Hair follicular keratinocyte (primary cell): ENCODE results near the gene OR4K14. TPM values are rescaled to one million over a fixed set of nuclear protein-coding genes. Genes with fewer than 3 reads are reported as not detected.

Source experiments
- total RNA-seq: library from RNA; depleted of rRNA; stranded (reverse); fragments of >200 nt; gene quantifications from 2 replicates; pipeline ENCODE4 v1.2.3, GENCODE V29; 2015

The OR4K14 gene, protein sequence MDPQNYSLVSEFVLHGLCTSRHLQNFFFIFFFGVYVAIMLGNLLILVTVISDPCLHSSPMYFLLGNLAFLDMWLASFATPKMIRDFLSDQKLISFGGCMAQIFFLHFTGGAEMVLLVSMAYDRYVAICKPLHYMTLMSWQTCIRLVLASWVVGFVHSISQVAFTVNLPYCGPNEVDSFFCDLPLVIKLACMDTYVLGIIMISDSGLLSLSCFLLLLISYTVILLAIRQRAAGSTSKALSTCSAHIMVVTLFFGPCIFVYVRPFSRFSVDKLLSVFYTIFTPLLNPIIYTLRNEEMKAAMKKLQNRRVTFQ
- total RNA-seq = not detected in 2 replicates

DNA sequence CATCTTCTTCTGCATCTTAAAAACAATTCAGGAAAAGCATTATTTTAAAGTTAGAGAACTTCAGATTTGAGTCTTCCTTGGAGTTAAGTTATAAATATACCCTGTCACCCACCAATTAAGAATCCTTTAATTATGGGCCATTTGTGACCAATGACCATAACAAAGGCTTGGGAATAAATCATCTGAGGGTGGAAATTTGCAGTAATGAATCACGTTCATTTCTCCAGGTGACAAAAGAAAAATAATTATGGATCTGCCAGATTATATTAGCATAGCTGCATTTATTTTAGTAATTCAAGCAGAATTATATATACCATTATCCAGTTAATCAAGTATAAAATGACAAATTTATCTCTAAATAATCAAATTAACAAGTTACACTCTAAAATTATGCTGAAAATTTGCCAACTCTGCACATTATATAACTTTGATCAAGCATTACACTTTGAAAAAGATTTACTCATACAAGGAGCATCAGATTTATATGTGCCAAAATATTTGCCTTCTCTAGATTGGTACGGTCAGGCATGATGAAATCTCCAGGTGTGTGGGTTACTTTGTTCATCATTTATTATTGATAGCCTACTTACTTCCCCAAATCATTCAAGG, at the start of gene OR4K14:
Gene OR4K14 (minus strand): TSS at position 51 of the 609 bp plus-strand sequence. CDS start 4,114 bp downstream, outside the sequence.

DNA sequence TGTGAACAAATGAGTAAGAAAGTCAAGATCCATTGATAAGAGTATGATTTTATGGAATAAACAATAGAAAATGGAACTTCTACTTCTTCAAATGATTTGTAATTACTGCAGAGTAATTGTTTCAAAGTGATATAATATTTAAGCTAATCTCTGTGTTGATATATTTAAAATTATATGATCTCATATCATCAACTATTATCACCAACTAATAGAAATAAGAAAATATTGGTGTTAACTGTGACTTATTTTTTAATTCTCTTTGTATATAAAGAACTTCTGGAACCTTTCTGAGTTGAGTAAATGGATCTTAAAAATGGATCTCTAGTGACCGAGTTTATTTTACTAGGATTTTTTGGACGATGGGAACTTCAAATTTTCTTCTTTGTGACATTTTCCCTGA, 40.6 kb upstream of the OR4K14 start, which contains the start of gene OR4L1:
Gene OR4L1 (plus strand): TSS at position 301 of the 400 bp plus-strand sequence. CDS start 0 bp downstream, at position 301.

DNA sequence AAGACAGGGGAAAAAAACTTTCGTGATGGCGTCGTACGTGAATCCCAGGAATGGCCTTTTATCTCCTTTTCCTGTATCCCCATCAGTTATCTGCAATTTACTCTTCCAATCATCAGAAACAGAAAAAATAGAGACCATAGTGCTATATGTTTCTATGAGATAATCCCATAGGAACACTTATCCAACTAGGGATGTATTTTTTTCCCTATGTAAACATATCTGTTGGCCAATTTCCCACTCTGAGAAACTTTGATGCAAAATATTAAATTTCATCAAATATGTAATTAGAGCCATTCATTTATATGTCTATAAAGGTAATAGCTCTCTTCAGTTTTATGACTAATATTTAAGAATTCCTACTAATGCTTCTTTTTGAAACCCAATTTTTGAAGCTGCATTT, 16.8 kb upstream of the OR4K14 start, which contains the start of gene OR4K13:
Gene OR4K13 (minus strand): TSS at position 101 of the 400 bp plus-strand sequence. CDS start 1,280 bp downstream, outside the sequence.

DNA sequence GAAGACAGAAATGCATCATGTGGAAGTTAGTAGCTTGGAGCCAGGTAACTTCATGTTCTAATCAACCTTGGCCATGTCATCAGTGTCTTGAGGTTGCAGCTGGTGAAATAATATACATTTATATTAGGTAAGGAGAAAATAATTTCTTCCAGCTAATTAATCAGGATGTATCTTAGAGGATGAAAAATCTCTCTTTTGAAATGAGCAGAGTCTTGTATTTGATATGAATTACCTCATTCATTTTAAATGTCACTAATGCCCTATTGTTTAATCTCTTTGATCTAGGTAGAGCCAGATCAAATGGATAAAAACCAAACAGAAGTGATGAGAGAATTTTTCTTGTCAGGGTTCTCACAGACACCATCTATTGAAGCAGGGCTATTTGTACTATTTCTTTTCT, 17.2 kb downstream of the OR4K14 start, which contains the start of gene OR4Q2:
Gene OR4Q2 (plus strand): TSS at position 301 of the 400 bp plus-strand sequence.

DNA sequence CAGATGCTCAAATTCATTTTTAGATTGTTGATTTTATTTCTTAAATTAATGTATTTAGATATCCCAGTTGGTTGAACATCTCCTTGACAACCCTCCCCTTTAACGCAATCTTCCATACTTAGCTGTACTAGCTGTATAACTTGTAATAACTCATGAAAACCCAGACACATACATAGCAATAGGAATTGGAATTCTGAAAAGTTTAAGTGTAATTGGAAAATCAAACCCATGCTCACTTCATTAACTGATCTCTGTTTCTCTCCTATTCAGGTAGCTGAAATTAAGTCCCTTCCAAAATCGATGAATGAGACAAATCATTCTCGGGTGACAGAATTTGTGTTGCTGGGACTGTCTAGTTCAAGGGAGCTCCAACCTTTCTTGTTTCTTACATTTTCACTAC, 43.8 kb downstream of the OR4K14 start, which contains the start of gene OR4K15:
Gene OR4K15 (plus strand): TSS at position 301 of the 400 bp plus-strand sequence. CDS start 0 bp downstream, at position 301.

Other genes with a start within 250 kb of the OR4K14 start
- not detected in 2 replicates for gene OR4M1, start 245.8 kb downstream of the OR4K14 start, total RNA-seq
- gene OR4N2, start 215.5 kb downstream of the OR4K14 start, total RNA-seq = not detected in 2 replicates
- not detected in 2 replicates for gene OR4K2, start 144.2 kb downstream of the OR4K14 start, total RNA-seq
- not detected in 2 replicates for gene OR4K5, start 98.7 kb downstream of the OR4K14 start, total RNA-seq
- not detected in 2 replicates for gene OR4K1, start 88.4 kb downstream of the OR4K14 start, total RNA-seq
- gene OR4K15, start 43.7 kb downstream of the OR4K14 start, total RNA-seq = not detected in 2 replicates
- not detected in 2 replicates for gene OR4Q2, start 17.1 kb downstream of the OR4K14 start, total RNA-seq
- not detected in 2 replicates for gene OR4K13, start 16.7 kb upstream of the OR4K14 start, total RNA-seq
- gene OR4L1, start 40.7 kb upstream of the OR4K14 start, total RNA-seq = not detected in 2 replicates
- not detected in 2 replicates for gene OR4K17, start 91.4 kb upstream of the OR4K14 start, total RNA-seq
- not detected in 2 replicates for gene OR4N5, start 119.5 kb upstream of the OR4K14 start, total RNA-seq
- not detected in 2 replicates for gene OR11G2, start 171.6 kb upstream of the OR4K14 start, total RNA-seq
- not detected in 2 replicates for gene OR11H6, start 204.4 kb upstream of the OR4K14 start, total RNA-seq
- not detected in 2 replicates for gene OR11H7, start 209.7 kb upstream of the OR4K14 start, total RNA-seq
- not detected in 2 replicates for gene OR11H4, start 220.0 kb upstream of the OR4K14 start, total RNA-seq